HCT116 (cell line): ENCODE results near the gene DMD. TPM values are rescaled to one million over a fixed set of nuclear protein-coding genes. Genes with fewer than 3 reads are reported as not detected.

Source experiments
- ATAC-seq: fragments of 200-7000 bp; cut with Tn5 transposase; 2 replicates; pipeline ENCODE4 v1.9.1; 2020; ENCODE audit warnings: mild to moderate bottlenecking, moderate library complexity
- BruUV-seq: library from RNA; stranded (reverse); fragments of 400-500 nt; replicated peaks from 2 replicates; lab custom pipeline; 2021; lab: Mats Ljungman, UMichigan
- CTCF ChIA-PET: fragments of 300-600 bp; sonication (Branson Sonifier 250); formaldehyde crosslinking; loops from one replicate; lab custom pipeline; 2021; ENCODE audit warnings: antibody characterized with exemption; lab: Charles Lee
- POLR2A ChIA-PET: fragments of 300-600, 350-600 bp; sonication (Branson Sonifier 250); formaldehyde crosslinking; loops from one replicate; lab custom pipeline; 2021; ENCODE audit warnings: antibody characterized with exemption; lab: Charles Lee
- RAD21 ChIA-PET, 2 experiments: fragments of 300-600 bp; sonication (Branson Sonifier 250); formaldehyde crosslinking; loops; one replicate each; lab custom pipeline; 2023; ENCODE audit warnings: low total read pairs in 2 of 2; ENCODE audit not compliant: uncharacterized antibody in 2 of 2, unreplicated experiment in 2 of 2, low non-redundant PET in 1 of 2; lab: Charles Lee
- DNase-seq: peaks from one replicate; pipeline ENCODE4 v3.0.0-alpha.2; 2010; ENCODE audit warnings: low read depth, low spot score
- H2AFZ ChIP-seq: fragments of 200-600 bp; shearing (Covaris generic), sonication (generic); 2 replicates; pipeline ENCODE4 v1.6.1; 2017; ENCODE audit warnings: low read depth, mixed run types, mixed read lengths, antibody characterized with exemption, low read length; ENCODE audit not compliant: poor library complexity, severe bottlenecking
- H3K27ac ChIP-seq: 2 replicates; pipeline ENCODE4 v1.5.1; 2012; ENCODE audit warnings: low read depth, low read length
- H3K27me3 ChIP-seq: fragments of 200-600 bp; sonication (generic); 2 replicates; pipeline ENCODE4 v1.6.1; 2016; ENCODE audit warnings: mixed run types, low read length, mixed read lengths; ENCODE audit not compliant: insufficient read depth
- H3K36me3 ChIP-seq, 2 experiments: fragments of 200-500 bp in 1 of 2; fragments of 200-600 bp in 1 of 2; sonication (Bioruptor generic) in 1 of 2; sonication (generic) in 1 of 2; 2 replicates each; pipeline versions ENCODE4 v1.5.1 to v1.6.1; 2014 to 2016; ENCODE audit warnings: low read length in 2 of 2, inconsistent platforms in 1 of 2, mixed read lengths in 1 of 2, mixed run types in 1 of 2; ENCODE audit not compliant: insufficient read depth in 2 of 2, control insufficient read depth in 1 of 2
- H3K4me1 ChIP-seq, 2 experiments: fragments of 200-600 bp in 1 of 2; sonication (generic) in 1 of 2; 2 replicates each; pipeline versions ENCODE4 v1.5.1 to v1.6.1; 2012 to 2017; ENCODE audit warnings: low read length in 2 of 2, inconsistent platforms in 1 of 2, mild to moderate bottlenecking in 1 of 2, mixed read lengths in 1 of 2, mixed run types in 1 of 2, moderate library complexity in 1 of 2; ENCODE audit not compliant: insufficient read depth in 2 of 2, control insufficient read depth in 1 of 2
- H3K4me2 ChIP-seq: fragments of 200-600 bp; sonication (generic); 2 replicates; pipeline ENCODE4 v1.6.1; 2017; ENCODE audit warnings: mixed run types, low read length, mixed read lengths
- H3K4me3 ChIP-seq, 2 experiments: fragments of 200-600 bp in 1 of 2; sonication (generic) in 1 of 2; replicated peaks in 1 of 2; 2 replicates each; pipeline ENCODE4 v1.5.1; 2011 to 2016; ENCODE audit warnings: low read length in 2 of 2, control low read depth in 1 of 2, low read depth in 1 of 2, mild to moderate bottlenecking in 1 of 2, mixed read lengths in 1 of 2, mixed run types in 1 of 2
- H3K79me2 ChIP-seq: fragments of 200-600 bp; sonication (generic); 2 replicates; pipeline ENCODE4 v1.6.1; 2017; ENCODE audit warnings: mild to moderate bottlenecking, mixed run types, low read length, moderate library complexity, mixed read lengths; ENCODE audit not compliant: insufficient read depth
- H3K9ac ChIP-seq: fragments of 200-600 bp; sonication (generic); 2 replicates; pipeline ENCODE4 v1.6.1; 2016; ENCODE audit warnings: low read length, mixed read lengths
- H3K9me2 ChIP-seq: fragments of 200-600 bp; sonication (generic), shearing (Covaris generic); 2 replicates; pipeline ENCODE4 v1.6.1; 2017; ENCODE audit warnings: mixed run types, mild to moderate bottlenecking, moderate library complexity; ENCODE audit not compliant: insufficient read depth
- H3K9me3 ChIP-seq, 2 experiments: fragments of 200-500 bp in 1 of 2; fragments of 200-600 bp in 1 of 2; sonication (Bioruptor generic) in 1 of 2; sonication (generic) in 1 of 2; 2 replicates each; pipeline ENCODE4 v1.6.1; 2014 to 2017; ENCODE audit warnings: low read length in 2 of 2, mixed read lengths in 2 of 2, inconsistent platforms in 1 of 2, low read depth in 1 of 2, mild to moderate bottlenecking in 1 of 2, mixed run types in 1 of 2, moderate library complexity in 1 of 2; ENCODE audit not compliant: control insufficient read depth in 1 of 2, insufficient read depth in 1 of 2
- H4K20me1 ChIP-seq: fragments of 200-600 bp; sonication (generic), shearing (Covaris generic); 2 replicates; pipeline ENCODE4 v1.6.1; 2017; ENCODE audit warnings: mixed run types, mild to moderate bottlenecking, moderate library complexity; ENCODE audit not compliant: insufficient read depth
- EGR1 ChIP-seq: IDR thresholded peaks from 2 replicates; pipeline ENCODE4 v1.6.1; 2012; ENCODE audit warnings: low read depth
- POLR2AphosphoS5 ChIP-seq: IDR thresholded peaks from 2 replicates; pipeline ENCODE4 v1.6.1; 2011; ENCODE audit warnings: mild to moderate bottlenecking, low read depth, low read length, moderate library complexity
- intact Hi-C: fragments of 100-400 bp; cut with micrococcal nuclease; formaldehyde crosslinking; loops from 2 replicates; pipeline ENCODE4 v1.10.0; 2022
- total RNA-seq: library from RNA; stranded (reverse); gene quantifications from one replicate; pipeline ENCODE4 v1.2.1, GENCODE V29; 2021; ENCODE audit not compliant: unreplicated experiment
- TF ChIP-seq, protein P1 (sequence below): IDR thresholded peaks from 2 replicates; pipeline ENCODE4 v1.6.1; 2012

The DMD gene
- total RNA-seq, 1 experiment from 2014 or later = 0.05 TPM

DNA sequence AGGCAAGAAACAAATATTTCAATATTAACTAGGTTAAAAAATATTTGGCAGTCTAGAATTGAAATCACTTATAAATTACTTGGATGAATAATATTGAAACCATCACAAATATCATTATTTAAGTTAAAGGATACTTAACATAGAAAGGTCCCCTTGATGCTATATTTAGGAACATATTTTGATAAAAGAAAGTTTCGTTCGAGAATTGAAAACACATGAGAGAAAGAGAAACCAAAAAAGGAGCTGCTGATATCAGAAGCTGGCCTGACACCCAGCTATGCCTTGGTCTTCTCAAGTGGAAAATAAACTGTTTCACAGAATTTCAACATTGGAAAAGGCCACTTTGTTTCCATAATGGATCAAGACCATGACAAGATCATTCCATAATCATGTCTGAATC, 762.4 kb downstream of the DMD start:
- POLR2A ChIA-PET = no interaction called here
- intact Hi-C loops = no loop called here
- no peak overlapping the region for H2AFZ ChIP-seq

DNA sequence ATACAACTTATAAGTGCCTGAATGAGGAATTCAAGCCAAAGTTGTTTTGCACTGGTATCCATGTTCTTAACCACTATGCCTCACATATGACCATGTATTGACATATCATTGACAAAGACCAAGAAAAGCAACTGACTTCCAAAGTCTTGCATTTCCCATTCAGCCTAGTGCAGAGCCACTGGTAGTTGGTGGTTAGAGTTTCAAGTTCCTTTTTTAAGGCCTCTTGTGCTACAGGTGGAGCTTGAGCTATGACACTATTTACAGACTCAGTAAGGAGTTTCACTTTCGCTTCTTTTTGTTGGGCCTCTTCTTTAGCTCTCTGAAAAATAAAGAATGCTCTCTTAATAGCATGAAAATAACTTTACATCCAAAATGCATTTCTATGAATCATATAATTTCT, 763.0 kb downstream of the DMD start:
- Histone ChIP-seq H3K9ac (no peak overlapping the region), H2AFZ (no peak overlapping the region), H3K9me2 (no peaks in the 10 kb centered on the region), H3K4me3 (no peak overlapping the region), H3K4me1 (no peaks in the 10 kb centered on the region), H3K4me2 (no peak overlapping the region), H3K27me3 (no peaks in the 10 kb centered on the region), H3K9me3 (no peaks in the 10 kb centered on the region), H3K79me2 (no peaks in the 10 kb centered on the region), H3K36me3 (no peaks in the 10 kb centered on the region), H4K20me1 (no peaks in the 10 kb centered on the region), H3K27ac (no peak overlapping the region)
- intact Hi-C loops = no loop called here
- no peak for TF ChIP-seq EGR1
- BruUV-seq = no TSS peak
- POLR2A ChIA-PET = no interaction called here
- DNase-seq (no peak), ATAC-seq (no peak)
- RAD21 ChIA-PET = no interaction called here
- CTCF ChIA-PET = no interaction called here

More for the DNA sequence above, 762.4 kb downstream of the DMD start:
- Histone ChIP-seq H3K9me2 (no peaks in the 10 kb centered on the region), H3K4me2 (no peak overlapping the region), H3K27ac (no peak overlapping the region), H3K36me3 (no peaks in the 10 kb centered on the region), H3K9me3 (no peaks in the 10 kb centered on the region), H3K27me3 (no peaks in the 10 kb centered on the region), H3K4me1 (no peaks in the 10 kb centered on the region), H3K4me3 (no peak overlapping the region), H4K20me1 (no peaks in the 10 kb centered on the region), H3K79me2 (no peaks in the 10 kb centered on the region), H3K9ac (no peak overlapping the region)
- DNase-seq (no peak), ATAC-seq (no peak)
- ChIA-PET RAD21 (no interaction called here), CTCF (no interaction called here)
- TF ChIP-seq POLR2AphosphoS5 = no peak
- no TSS peak for BruUV-seq

DNA sequence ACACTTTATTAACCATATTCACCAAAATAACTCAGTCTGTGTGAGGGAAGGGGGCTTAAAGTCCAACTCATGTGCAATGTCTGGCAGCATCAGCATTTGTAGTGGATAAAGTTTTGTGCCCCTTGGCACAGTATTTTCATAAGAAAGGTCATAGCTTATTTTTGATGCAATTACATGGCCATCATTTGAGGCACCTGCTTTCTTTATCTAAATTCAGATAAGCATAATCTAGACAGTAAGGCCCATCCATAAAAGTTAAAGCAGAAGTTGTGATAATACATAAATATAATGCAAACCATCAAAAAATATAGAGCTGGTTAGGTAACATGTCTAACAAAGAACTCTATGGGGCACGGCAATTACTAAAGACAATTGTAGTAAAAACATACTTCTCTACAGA, 763.7 kb downstream of the DMD start:
- no peaks in the 10 kb centered on the region for H3K4me1 ChIP-seq
- DNase-seq = no peak
- ATAC-seq = no peak
- no peaks in the 10 kb centered on the region for H3K9me2 ChIP-seq
- H3K36me3 ChIP-seq = no peaks in the 10 kb centered on the region
- no peak overlapping the region for H3K4me2 ChIP-seq
- TF ChIP-seq, protein P1, sequence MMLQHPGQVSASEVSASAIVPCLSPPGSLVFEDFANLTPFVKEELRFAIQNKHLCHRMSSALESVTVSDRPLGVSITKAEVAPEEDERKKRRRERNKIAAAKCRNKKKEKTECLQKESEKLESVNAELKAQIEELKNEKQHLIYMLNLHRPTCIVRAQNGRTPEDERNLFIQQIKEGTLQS = no peak
- H3K9me3 ChIP-seq = no peaks in the 10 kb centered on the region
- RAD21 ChIA-PET = no interaction called here
- no peaks in the 10 kb centered on the region for H4K20me1 ChIP-seq
- H3K27me3 ChIP-seq = no peaks in the 10 kb centered on the region
- CTCF ChIA-PET = no interaction called here
- H3K79me2 ChIP-seq = no peaks in the 10 kb centered on the region
- intact Hi-C loops = no loop called here
- no peak overlapping the region for H2AFZ ChIP-seq
- no peak overlapping the region for H3K9ac ChIP-seq
- BruUV-seq = no TSS peak
- H3K4me3 ChIP-seq = no peak overlapping the region
- POLR2A ChIA-PET = no interaction called here
- no peak overlapping the region for H3K27ac ChIP-seq
